K562 (cell line): ENCODE data around the gene ACLY. TPM values are rescaled to one million over a fixed set of nuclear protein-coding genes. Genes with fewer than 3 reads are reported as not detected.

ENCODE experiments used
- ATAC-seq: fragments of 200-7000 bp; cut with Tn5 transposase; 3 replicates; pipeline ENCODE4 v1.9.1; 2020; ENCODE audit warnings: moderate library complexity
- BruUV-seq: library from RNA; stranded (reverse); fragments of 400-500 nt; replicated peaks from 2 replicates; lab custom pipeline; 2021; lab: Mats Ljungman, UMichigan
- CTCF ChIA-PET: fragments of 300-600 bp; formaldehyde crosslinking; extraction: SDS; loops from one replicate; lab custom pipeline; 2021; ENCODE audit warnings: low intra/inter-chr PET ratio; lab: Yijun Ruan, JAX
- POLR2A ChIA-PET: fragments of 300-600, 350-650 bp; sonication (Branson Sonifier 250); formaldehyde crosslinking; extraction: SDS; loops from one replicate; lab custom pipeline; 2021; ENCODE audit warnings: antibody characterized with exemption, inconsistent platforms; lab: Yijun Ruan, JAX
- DNase-seq, 4 experiments: peaks; one replicate each; pipeline versions ENCODE4 v3.0.0 to v3.0.0-alpha.2; 2011 to 2018; ENCODE audit warnings: low spot score in 3 of 4, mixed read lengths in 3 of 4; ENCODE audit errors: extremely low read depth in 1 of 4
- FAIRE-seq: peaks from 2 replicates; lab custom pipeline; 2011; peaks lifted over from hg19 to GRCh38; lab: Jason Lieb, UNC
- H2AFZ ChIP-seq: 2 replicates; pipeline ENCODE4 v1.6.0; 2011; ENCODE audit warnings: low read depth, low read length, control low read depth, inconsistent platforms
- H3K27ac ChIP-seq: fragments of 200-600 bp; 3 replicates; pipeline ENCODE4 v1.8.0; 2011; ENCODE audit warnings: low read depth, mild to moderate bottlenecking, control low read depth, inconsistent platforms, low read length, moderate library complexity, mixed read lengths; ENCODE audit errors: extremely low read depth
- H3K27me3 ChIP-seq, 2 experiments: fragments of 300-600 bp in 1 of 2; 2 replicates in 1 of 2; 3 replicates in 1 of 2; pipeline versions ENCODE4 v1.6.0 to v1.8.0; 2011; ENCODE audit warnings: inconsistent platforms in 2 of 2, low read length in 2 of 2, mild to moderate bottlenecking in 1 of 2, mixed read lengths in 1 of 2, moderate library complexity in 1 of 2; ENCODE audit not compliant: control insufficient read depth in 2 of 2, insufficient read depth in 2 of 2
- H3K36me3 ChIP-seq: fragments of 300-600 bp; 3 replicates; pipeline ENCODE4 v1.8.0; 2011; ENCODE audit warnings: mild to moderate bottlenecking, low read length, inconsistent platforms; ENCODE audit not compliant: control insufficient read depth, insufficient read depth
- H3K4me1 ChIP-seq, 2 experiments: fragments of 200-600 bp in 1 of 2; replicated peaks in 1 of 2; 2 replicates in 1 of 2; 3 replicates in 1 of 2; pipeline versions ENCODE4 v1.5.1 to v1.8.0; 2011; ENCODE audit warnings: inconsistent platforms in 2 of 2, low read length in 2 of 2, mild to moderate bottlenecking in 1 of 2, mixed read lengths in 1 of 2, moderate library complexity in 1 of 2; ENCODE audit not compliant: control insufficient read depth in 2 of 2, insufficient read depth in 2 of 2
- H3K4me2 ChIP-seq: 2 replicates; pipeline ENCODE4 v1.6.1; 2011; ENCODE audit warnings: low read length, control low read depth, inconsistent platforms, mixed read lengths; ENCODE audit not compliant: insufficient read depth
- H3K4me3 ChIP-seq: fragments of 200-600 bp; sonication (generic), shearing (Covaris generic); 2 replicates; pipeline ENCODE4 v1.5.1; 2016; ENCODE audit warnings: control low read depth, inconsistent platforms
- H3K79me2 ChIP-seq: fragments of 200-600 bp; 3 replicates; pipeline ENCODE4 v1.8.0; 2011; ENCODE audit warnings: low read length, inconsistent platforms; ENCODE audit not compliant: control insufficient read depth, insufficient read depth
- H3K9ac ChIP-seq, 2 experiments: 2 replicates each; pipeline versions ENCODE4 v1.6.0 to v1.6.1; 2011; ENCODE audit warnings: low read depth in 2 of 2, low read length in 2 of 2, control low read depth in 1 of 2, inconsistent platforms in 1 of 2, mild to moderate bottlenecking in 1 of 2, mixed read lengths in 1 of 2; ENCODE audit not compliant: insufficient read depth in 1 of 2
- H3K9me1 ChIP-seq: one replicate; pipeline ENCODE4 v1.6.0; 2011; ENCODE audit warnings: inconsistent platforms, mild to moderate bottlenecking, low read length, moderate library complexity; ENCODE audit not compliant: control insufficient read depth, insufficient read depth
- H3K9me3 ChIP-seq: replicated peaks from 2 replicates; pipeline ENCODE4 v1.5.1; 2011; ENCODE audit warnings: low read depth, low read length, inconsistent platforms; ENCODE audit not compliant: control insufficient read depth, insufficient read depth
- H4K20me1 ChIP-seq: replicated peaks from 2 replicates; pipeline ENCODE4 v1.6.1; 2011; ENCODE audit warnings: low read length, inconsistent platforms, mixed read lengths; ENCODE audit not compliant: control insufficient read depth, insufficient read depth
- CBX8 ChIP-seq: fragments of 200-600 bp; sonication (generic); IDR thresholded peaks from 2 replicates; pipeline ENCODE4 v1.6.1; 2012; ENCODE audit warnings: borderline replicate concordance, mixed run types, low read depth, mild to moderate bottlenecking, moderate library complexity, mixed read lengths, low read length, control low read depth, inconsistent platforms; ENCODE audit not compliant: poor library complexity, severe bottlenecking; ENCODE audit errors: extremely low read depth
- CHCHD3 ChIP-seq: fragments of 250-450 bp; sonication (Bioruptor Pico); IDR thresholded peaks from 2 replicates; pipeline ENCODE4 v2.1.2; 2022; ENCODE audit warnings: mild to moderate bottlenecking
- MAFK ChIP-seq: IDR thresholded peaks from 2 replicates; pipeline ENCODE4 v1.6.1; 2011; ENCODE audit warnings: low read length, improper control_type of control experiment
- POLR2H ChIP-seq: IDR thresholded peaks from 2 replicates; pipeline ENCODE4 v1.6.1; 2016; ENCODE audit warnings: missing genetic modification characterization, low read depth, mild to moderate bottlenecking, control low read depth, missing compliant biosample characterization, moderate library complexity
- SMARCC2 ChIP-seq: fragments of 450-650 bp; IDR thresholded peaks from 2 replicates; pipeline ENCODE4 v1.6.1; 2017; ENCODE audit warnings: antibody characterized with exemption, moderate library complexity, mild to moderate bottlenecking, low read depth
- USF2 ChIP-seq: sonication (generic); formaldehyde crosslinking; IDR thresholded peaks from 2 replicates; pipeline ENCODE4 v1.5.0; 2020; ENCODE audit warnings: missing genetic modification reagents
- ZNF175 ChIP-seq: fragments of 200-800 bp; sonication (Bioruptor generic); IDR thresholded peaks from 2 replicates; pipeline ENCODE4 v1.6.1; 2016; ENCODE audit warnings: low read depth, mild to moderate bottlenecking, missing genetic modification characterization, missing compliant biosample characterization
- WGBS: fragments of 100-300 bp; shearing (Covaris generic); methylation state at CpG from one replicate; pipeline ENCODE4 v1.1.6; 2016; ENCODE audit warnings: low coverage, mixed read lengths; ENCODE audit not compliant: insufficient coverage; ENCODE audit errors: missing lambda C conversion rate; 5-methylcytosine and 5-hydroxymethylcytosine counted together
- in situ Hi-C: fragments of 300-500 bp; cut with MboI; formaldehyde crosslinking; loops from 4 replicates; pipeline ENCODE4 v1.15.0; 2018; ENCODE audit warnings: inconsistent platforms, mixed read lengths
- intact Hi-C: fragments of 100-400 bp; cut with micrococcal nuclease; formaldehyde crosslinking; loops from 2 replicates; pipeline ENCODE4 v1.14.2; 2022
- polyA plus RNA-seq, 8 experiments: library from polyadenylated mRNA; depleted of rRNA in 4 of 8; stranded (reverse) in 5 of 8; unstranded in 3 of 8; fragments of >200 nt; fragmentation: Nextera tagmentation in 2 of 8; fragmentation: Illumina TruSeq in 1 of 8; extraction: Ambion mirVana in 2 of 8; extraction: Trizol in 1 of 8; gene quantifications; 2 replicates each; pipeline versions ENCODE4 v1.2.1 to v1.2.3, GENCODE V29; 2011 to 2014; ENCODE audit warnings: inconsistent platforms in 1 of 8, missing spikeins in 1 of 8
- total RNA-seq, 7 experiments: library from RNA; depleted of rRNA in 6 of 7; stranded (reverse); fragments of >200 nt in 6 of 7; fragmentation: Illumina TruSeq in 2 of 7; extraction: Trizol in 2 of 7; gene quantifications; 2 replicates each; pipeline versions ENCODE4 v1.2.1 to v1.2.3, GENCODE V29; 2011 to 2021; ENCODE audit warnings: low replicate concordance in 1 of 7
- TF ChIP-seq, protein P1 (sequence below): fragments of 200-400 bp; formaldehyde crosslinking; IDR thresholded peaks from 2 replicates; pipeline ENCODE4 v1.6.1; 2017; ENCODE audit warnings: mild to moderate bottlenecking, low read depth, low read length, moderate library complexity
- TF ChIP-seq, protein P2 (sequence below), 2 experiments: fragments of 150-350 bp in 1 of 2; IDR thresholded peaks; 2 replicates each; pipeline ENCODE4 v1.6.1; 2012 to 2016; ENCODE audit warnings: low read depth in 2 of 2, low read length in 2 of 2, mild to moderate bottlenecking in 1 of 2, moderate library complexity in 1 of 2

ACLY gene
- total and polyA plus RNA-seq, 9 of the 15 experiments (the other 6 are each of a cell fraction or from before 2014, with no cell fraction given), result 42.9 to 280 (median 125) TPM

DNA sequence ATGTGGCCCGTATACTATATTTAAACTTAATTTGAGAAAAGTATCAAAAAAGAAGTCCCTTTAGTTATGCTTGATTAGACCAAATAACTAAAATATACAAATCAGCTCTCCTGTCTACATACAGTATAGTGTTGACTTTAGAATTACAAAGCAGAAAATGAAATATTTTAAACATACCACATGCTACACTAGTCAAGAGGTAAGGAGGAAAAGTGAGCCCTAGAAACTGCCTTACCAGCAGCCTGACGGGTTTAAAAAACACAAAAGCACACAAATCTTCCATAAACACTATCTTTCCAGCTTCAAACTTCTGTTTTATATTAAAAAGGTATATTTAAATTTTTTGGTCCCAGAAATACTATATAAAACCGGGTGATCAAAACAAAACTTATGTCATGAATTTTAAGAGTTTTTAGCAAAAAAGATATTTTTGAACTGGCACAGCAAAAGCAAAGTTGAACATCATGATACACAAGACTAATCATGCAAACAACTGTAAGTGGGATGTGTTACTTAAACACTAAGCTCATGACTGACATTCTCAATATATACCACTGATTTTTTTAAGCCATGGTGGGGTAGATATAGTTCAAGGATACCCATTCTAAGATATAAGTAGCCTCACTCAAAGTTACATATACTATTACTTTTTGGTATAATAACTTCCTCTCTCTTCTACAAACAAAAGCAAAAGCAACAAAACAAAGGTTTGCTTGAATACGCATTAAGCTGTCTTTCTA lies 69.3 kb downstream of the ACLY start:
- FAIRE-seq (no peak), ATAC-seq (no peak)
- CTCF ChIA-PET, result no interaction called here

More for the DNA sequence above, 69.3 kb downstream of the ACLY start:
- no peak overlapping the region for H3K9ac ChIP-seq
- peaks cover 29% of the 10 kb centered on the region; the same call in 2 of the 3 replicates for H3K36me3 ChIP-seq
- H3K4me3 ChIP-seq, result no peak overlapping the region
- BruUV-seq, result no TSS peak
- H2AFZ ChIP-seq, result no peak overlapping the region
- TF ChIP-seq, protein P1, sequence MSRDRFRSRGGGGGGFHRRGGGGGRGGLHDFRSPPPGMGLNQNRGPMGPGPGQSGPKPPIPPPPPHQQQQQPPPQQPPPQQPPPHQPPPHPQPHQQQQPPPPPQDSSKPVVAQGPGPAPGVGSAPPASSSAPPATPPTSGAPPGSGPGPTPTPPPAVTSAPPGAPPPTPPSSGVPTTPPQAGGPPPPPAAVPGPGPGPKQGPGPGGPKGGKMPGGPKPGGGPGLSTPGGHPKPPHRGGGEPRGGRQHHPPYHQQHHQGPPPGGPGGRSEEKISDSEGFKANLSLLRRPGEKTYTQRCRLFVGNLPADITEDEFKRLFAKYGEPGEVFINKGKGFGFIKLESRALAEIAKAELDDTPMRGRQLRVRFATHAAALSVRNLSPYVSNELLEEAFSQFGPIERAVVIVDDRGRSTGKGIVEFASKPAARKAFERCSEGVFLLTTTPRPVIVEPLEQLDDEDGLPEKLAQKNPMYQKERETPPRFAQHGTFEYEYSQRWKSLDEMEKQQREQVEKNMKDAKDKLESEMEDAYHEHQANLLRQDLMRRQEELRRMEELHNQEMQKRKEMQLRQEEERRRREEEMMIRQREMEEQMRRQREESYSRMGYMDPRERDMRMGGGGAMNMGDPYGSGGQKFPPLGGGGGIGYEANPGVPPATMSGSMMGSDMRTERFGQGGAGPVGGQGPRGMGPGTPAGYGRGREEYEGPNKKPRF, result no peak
- TF ChIP-seq SMARCC2, result no peak
- no peak for TF ChIP-seq MAFK
- no peak for TF ChIP-seq CHCHD3
- no peak for TF ChIP-seq ZNF175 (CRISPR knock-in tag)
- TF ChIP-seq, protein P2, sequence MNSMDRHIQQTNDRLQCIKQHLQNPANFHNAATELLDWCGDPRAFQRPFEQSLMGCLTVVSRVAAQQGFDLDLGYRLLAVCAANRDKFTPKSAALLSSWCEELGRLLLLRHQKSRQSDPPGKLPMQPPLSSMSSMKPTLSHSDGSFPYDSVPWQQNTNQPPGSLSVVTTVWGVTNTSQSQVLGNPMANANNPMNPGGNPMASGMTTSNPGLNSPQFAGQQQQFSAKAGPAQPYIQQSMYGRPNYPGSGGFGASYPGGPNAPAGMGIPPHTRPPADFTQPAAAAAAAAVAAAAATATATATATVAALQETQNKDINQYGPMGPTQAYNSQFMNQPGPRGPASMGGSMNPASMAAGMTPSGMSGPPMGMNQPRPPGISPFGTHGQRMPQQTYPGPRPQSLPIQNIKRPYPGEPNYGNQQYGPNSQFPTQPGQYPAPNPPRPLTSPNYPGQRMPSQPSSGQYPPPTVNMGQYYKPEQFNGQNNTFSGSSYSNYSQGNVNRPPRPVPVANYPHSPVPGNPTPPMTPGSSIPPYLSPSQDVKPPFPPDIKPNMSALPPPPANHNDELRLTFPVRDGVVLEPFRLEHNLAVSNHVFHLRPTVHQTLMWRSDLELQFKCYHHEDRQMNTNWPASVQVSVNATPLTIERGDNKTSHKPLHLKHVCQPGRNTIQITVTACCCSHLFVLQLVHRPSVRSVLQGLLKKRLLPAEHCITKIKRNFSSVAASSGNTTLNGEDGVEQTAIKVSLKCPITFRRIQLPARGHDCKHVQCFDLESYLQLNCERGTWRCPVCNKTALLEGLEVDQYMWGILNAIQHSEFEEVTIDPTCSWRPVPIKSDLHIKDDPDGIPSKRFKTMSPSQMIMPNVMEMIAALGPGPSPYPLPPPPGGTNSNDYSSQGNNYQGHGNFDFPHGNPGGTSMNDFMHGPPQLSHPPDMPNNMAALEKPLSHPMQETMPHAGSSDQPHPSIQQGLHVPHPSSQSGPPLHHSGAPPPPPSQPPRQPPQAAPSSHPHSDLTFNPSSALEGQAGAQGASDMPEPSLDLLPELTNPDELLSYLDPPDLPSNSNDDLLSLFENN (IDR thresholded peaks at IDR 0.05; ENCODE audit: low read depth in 2 of 2, low read length in 2 of 2), result no peak
- TF ChIP-seq USF2 (CRISPR knock-in tag), result no peak
- no peak for TF ChIP-seq POLR2H (tag)
- no peak for TF ChIP-seq CBX8
- TF ChIP-seq, all 486 proteins: peak for 0
- 74% methylated on average over 4 of the region's 4 CpGs for WGBS
- no peak for DNase-seq
- Histone ChIP-seq H4K20me1 (no peaks in the 10 kb centered on the region), H3K4me1 (no peaks in the 10 kb centered on the region), H3K79me2 (peaks cover 28% of the 10 kb centered on the region), H3K27me3 (no peaks in the 10 kb centered on the region), H3K27ac (no peak overlapping the region), H3K9me1 (no peaks in the 10 kb centered on the region), H3K4me2 (no peak overlapping the region), H3K9me3 (no peaks in the 10 kb centered on the region)
- in situ Hi-C loops, result no loop called here
- intact Hi-C loops, result no loop called here
- POLR2A ChIA-PET, result interaction anchor here (0.6 to 1.7 kb wide), 6 partner anchors 11 to 831 kb away, joined by 3 to 10 read pairs (median 4); partner anchors contain the start of gene KLHL11
